Skeletal muscle tissue (tissue), 4 donors: ENCODE results near the gene CATSPERB. TPM values are rescaled to one million over a fixed set of nuclear protein-coding genes. Genes with fewer than 3 reads are reported as not detected.
"Not testable (repeated sequence)": the region's sequence is repeated elsewhere in the genome, so short reads cannot be mapped to it uniquely, and the experiment has no call there.

ENCODE experiments used
- H3K27ac ChIP-seq: one replicate; pipeline ENCODE4 v1.7.0; 2013; ENCODE audit warnings: mild to moderate bottlenecking, low read depth, low read length, inconsistent platforms
- H3K27me3 ChIP-seq, 3 donors: one replicate each; pipeline ENCODE4 v1.7.0; 2013; ENCODE audit warnings: low read length in 3 of 3; ENCODE audit not compliant: control insufficient read depth in 3 of 3, insufficient read depth in 3 of 3
- H3K36me3 ChIP-seq, 3 donors: one replicate each; pipeline ENCODE4 v1.7.0; 2013; ENCODE audit warnings: low read length in 3 of 3; ENCODE audit not compliant: control insufficient read depth in 3 of 3, insufficient read depth in 3 of 3
- H3K4me1 ChIP-seq, 3 donors: one replicate each; pipeline ENCODE4 v1.7.0; 2013; ENCODE audit warnings: low read length in 3 of 3, mild to moderate bottlenecking in 3 of 3; ENCODE audit not compliant: control insufficient read depth in 3 of 3, insufficient read depth in 3 of 3
- H3K4me3 ChIP-seq, 3 donors: one replicate each; pipeline ENCODE4 v1.7.0; 2013; ENCODE audit warnings: low read length in 3 of 3
- H3K9ac ChIP-seq, 3 donors: one replicate each; pipeline ENCODE4 v1.7.0; 2013; ENCODE audit warnings: low read length in 3 of 3, mild to moderate bottlenecking in 3 of 3, moderate library complexity in 2 of 3, low read depth in 1 of 3
- H3K9me3 ChIP-seq, 3 donors: one replicate each; pipeline ENCODE4 v1.7.0; 2013; ENCODE audit warnings: low read length in 3 of 3; ENCODE audit not compliant: control insufficient read depth in 3 of 3
- total RNA-seq: library from RNA; depleted of rRNA; stranded (reverse); fragments of >200 nt; gene quantifications from one replicate; pipeline ENCODE4 v1.2.3, GENCODE V29; 2014
- donor health status: Osteomylitis.

The CATSPERB gene
- total RNA-seq, 1 donor from 2014 or later: 2.1 TPM

DNA sequence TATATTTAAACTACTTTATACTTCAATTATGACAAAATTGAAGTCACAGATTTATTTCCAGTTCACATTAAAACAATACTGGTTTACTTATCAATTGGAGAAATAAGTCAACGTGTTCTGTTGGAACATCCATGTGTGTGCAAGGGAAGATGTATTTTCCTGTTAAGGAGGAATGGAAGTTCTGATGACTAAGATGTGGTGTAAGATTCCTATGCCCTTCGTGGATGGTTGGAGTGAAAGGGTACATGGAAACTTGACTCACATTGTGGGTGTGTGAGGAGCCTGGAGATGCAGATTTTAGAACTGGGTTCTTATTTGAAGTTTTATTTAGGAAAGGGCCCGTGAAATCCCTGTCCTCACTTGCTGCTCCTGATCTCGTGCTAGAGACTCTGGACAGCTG is 95.3 kb downstream of the CATSPERB start:
- H3K9ac ChIP-seq: no peak overlapping the region
- no peaks in the 10 kb centered on the region for H3K4me1 ChIP-seq
- H3K36me3 ChIP-seq: no peaks in the 10 kb centered on the region
- H3K9me3 ChIP-seq: no peaks in the 10 kb centered on the region
- H3K27me3 ChIP-seq: no peaks in the 10 kb centered on the region
- H3K4me3 ChIP-seq: no peak overlapping the region
- no peak overlapping the region for H3K27ac ChIP-seq

DNA sequence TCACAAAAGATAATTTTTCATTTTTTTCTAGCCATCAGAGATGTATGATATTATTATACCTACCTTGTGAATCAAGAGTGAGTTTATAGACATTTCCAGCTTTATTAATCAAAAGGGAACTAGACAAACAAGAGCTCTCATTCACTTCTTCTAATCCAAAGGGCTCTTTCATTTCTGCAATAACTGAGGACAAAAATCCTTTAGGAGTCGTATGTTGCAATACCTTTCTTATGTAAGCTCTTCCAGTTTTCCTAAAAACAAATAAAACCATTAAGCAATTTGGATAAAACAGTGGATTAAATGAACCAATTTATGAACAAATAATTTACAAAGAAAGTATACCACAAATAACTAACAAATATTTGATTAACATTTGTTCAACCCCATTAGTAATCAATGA is 107.1 kb downstream of the CATSPERB start:
- no peak overlapping the region for H3K4me3 ChIP-seq

DNA sequence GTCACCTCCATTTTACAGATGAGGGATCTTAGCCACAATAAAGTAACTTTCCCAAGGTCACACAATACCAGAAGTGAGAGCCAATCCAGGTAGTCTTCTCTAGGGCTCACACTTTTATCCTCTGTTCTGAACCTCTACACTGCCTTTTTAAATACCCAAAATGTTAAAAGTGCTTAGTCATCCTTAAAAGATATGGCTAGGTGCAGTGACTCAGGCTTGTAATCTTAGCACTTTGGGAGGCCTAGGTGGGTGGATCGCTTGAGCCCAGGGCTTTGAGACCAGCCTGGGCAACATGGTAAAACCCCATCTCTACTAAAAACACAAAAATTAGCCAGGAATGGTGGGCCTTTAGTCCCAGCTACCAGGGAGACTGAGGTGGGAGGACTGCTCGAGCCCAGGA is 117.7 kb downstream of the CATSPERB start:
- Histone ChIP-seq H3K9me3 (no peaks in the 10 kb centered on the region), H3K27ac (no peak overlapping the region), H3K9ac (no peak overlapping the region), H3K4me1 (no peaks in the 10 kb centered on the region), H3K27me3 (no peaks in the 10 kb centered on the region), H3K36me3 (no peaks in the 10 kb centered on the region), H3K4me3 (no peak overlapping the region)

More for the DNA sequence above, 107.1 kb downstream of the CATSPERB start:
- no peaks in the 10 kb centered on the region for H3K4me1 ChIP-seq
- H3K27me3 ChIP-seq: no peaks in the 10 kb centered on the region
- no peak overlapping the region for H3K9ac ChIP-seq
- no peaks in the 10 kb centered on the region for H3K9me3 ChIP-seq
- H3K36me3 ChIP-seq: no peaks in the 10 kb centered on the region
- H3K27ac ChIP-seq: no peak overlapping the region

DNA sequence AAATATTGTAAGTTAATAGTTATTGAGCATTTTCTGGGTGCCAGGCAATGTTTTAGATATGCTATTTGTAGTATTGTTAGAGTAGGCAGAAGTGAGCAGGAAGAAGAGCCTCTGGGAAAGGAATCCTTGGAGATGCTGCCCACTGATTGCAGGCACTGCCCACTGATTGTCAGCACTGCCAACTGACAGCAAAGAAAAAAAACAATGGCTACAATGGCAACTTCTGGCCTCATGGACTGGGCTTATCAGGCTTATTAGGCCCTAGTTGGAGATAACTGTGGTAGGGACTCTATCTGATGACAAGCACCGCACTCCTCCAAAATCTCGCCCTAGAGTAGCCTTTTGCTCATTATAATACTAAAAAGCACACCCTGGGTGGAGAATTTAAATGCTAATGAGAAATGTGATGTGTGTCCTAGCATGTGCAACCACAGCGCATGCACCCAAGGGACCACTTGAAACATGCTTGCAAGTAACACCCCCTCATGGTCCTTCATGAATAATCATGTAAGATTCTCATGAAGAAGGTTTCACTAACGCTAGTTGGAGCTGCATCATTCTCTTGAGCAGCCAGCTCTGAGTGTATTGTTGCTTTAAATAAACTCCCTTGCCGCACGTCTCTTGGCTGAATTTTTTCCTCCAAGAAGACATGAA is 118.3 kb downstream of the CATSPERB start:
- no peak overlapping the region for H3K9ac ChIP-seq
- no peaks in the 10 kb centered on the region for H3K9me3 ChIP-seq
- H3K4me3 ChIP-seq: no peak overlapping the region
- H3K36me3 ChIP-seq: no peaks in the 10 kb centered on the region
- H3K27me3 ChIP-seq: no peaks in the 10 kb centered on the region
- no peaks in the 10 kb centered on the region for H3K4me1 ChIP-seq
- H3K27ac ChIP-seq: no peak overlapping the region

DNA sequence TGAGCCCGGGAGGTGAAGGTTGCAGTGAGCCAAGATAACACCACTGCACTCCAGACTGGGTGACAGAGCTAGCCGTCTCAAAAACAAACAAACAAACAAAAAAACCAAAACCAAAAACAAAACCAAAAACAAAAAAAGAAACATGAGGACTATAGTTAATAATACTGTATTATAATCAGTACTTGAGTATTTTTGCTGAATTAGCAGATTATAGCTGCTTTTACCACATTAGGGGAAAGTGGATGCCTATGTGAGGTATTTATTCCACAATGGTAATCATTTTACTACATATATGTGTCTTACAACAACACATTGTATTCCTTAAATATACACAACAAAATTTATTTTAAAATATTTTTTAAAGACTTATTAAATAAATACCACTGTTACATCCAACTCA is 120.4 kb downstream of the CATSPERB start:
- Histone ChIP-seq H3K36me3 (no peaks in the 10 kb centered on the region), H3K4me3 (no peak overlapping the region), H3K27ac (no peak overlapping the region), H3K4me1 (no peaks in the 10 kb centered on the region), H3K9ac (no peak overlapping the region), H3K27me3 (no peaks in the 10 kb centered on the region), H3K9me3 (no peaks in the 10 kb centered on the region)

DNA sequence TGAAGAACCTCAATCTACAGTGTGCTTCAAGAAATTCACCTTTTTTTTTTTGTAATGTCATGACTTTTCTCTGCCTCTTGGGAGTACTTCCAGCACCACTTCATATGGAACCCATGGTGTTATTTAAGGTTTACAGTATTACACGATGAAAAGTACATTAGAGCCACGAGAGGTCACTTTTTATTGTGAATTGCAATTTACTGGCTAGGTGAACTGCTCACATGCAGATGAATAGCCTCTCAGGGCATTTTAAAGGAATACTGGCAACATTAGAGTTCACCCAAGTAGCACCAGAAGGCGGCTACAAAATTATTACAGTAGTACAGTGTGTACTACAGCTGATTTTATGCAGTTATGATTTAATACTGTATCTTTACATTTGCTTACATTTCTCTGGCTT is 122.7 kb downstream of the CATSPERB start:
- H3K36me3 ChIP-seq: no peaks in the 10 kb centered on the region
- no peak overlapping the region for H3K9ac ChIP-seq
- no peak overlapping the region for H3K27ac ChIP-seq
- no peaks in the 10 kb centered on the region for H3K27me3 ChIP-seq
- H3K4me1 ChIP-seq: no peaks in the 10 kb centered on the region
- H3K9me3 ChIP-seq: no peaks in the 10 kb centered on the region
- H3K4me3 ChIP-seq: no peak overlapping the region

DNA sequence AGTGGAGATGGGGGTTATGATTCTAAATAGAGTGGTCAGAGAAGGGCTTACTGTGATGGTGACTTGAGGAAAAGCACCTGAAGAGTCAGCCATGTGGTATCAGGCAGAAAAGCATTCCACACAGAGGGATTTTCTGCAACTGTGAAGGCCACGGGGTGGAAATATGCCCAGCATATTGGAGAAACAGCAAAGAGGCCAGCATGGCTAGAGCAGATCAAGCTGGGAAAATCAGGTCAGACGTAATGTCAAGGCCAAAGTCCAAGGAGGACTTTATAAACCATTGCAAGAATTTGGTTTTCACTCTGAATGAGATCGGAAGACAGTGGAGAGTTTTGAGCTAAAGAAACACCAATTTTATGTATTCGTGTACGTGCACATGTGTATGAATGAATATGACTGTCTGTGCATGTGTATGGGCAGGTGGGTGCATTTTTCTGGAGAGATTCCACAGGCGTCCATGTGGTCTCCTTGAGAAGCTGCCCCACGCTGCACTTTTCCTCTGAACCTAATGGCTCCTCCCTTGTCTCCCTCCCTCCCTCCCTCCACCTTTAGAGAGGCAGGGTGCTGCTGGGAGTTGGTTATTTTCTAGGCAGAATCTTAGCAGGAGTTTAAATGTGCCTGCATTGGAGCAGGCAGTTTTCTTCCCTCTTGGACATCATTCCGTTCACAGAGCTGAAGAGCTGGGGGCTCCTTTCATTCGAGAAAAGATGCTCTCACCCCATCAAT is 124.4 kb downstream of the CATSPERB start:
- Histone ChIP-seq H3K4me1 (no peaks in the 10 kb centered on the region), H3K27me3 (no peaks in the 10 kb centered on the region), H3K27ac (no peak overlapping the region), H3K9ac (no peak overlapping the region), H3K9me3 (no peaks in the 10 kb centered on the region), H3K4me3 (no peak overlapping the region), H3K36me3 (no peaks in the 10 kb centered on the region)

DNA sequence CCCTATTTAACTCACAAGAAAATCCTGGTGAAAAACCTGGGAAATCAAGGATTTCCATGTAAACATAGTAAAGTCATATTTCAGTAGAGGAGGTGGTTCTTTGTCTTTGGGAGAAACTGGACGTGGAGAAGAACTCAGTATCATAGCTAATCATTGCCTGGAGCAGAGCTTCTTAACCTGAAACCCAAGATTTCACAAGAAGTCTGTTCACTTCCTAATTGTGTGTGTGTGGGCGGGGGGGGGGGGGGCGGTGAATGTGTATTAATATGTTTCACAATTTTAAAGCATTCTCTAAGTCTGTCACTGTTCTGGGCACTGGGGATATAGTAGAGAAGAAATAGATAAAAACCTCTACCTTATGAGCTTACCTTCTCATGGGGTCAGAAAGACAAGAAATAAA is 125.0 kb downstream of the CATSPERB start:
- Histone ChIP-seq H3K9ac (no peak overlapping the region), H3K4me3 (no peak overlapping the region), H3K27me3 (no peaks in the 10 kb centered on the region), H3K9me3 (no peaks in the 10 kb centered on the region), H3K36me3 (no peaks in the 10 kb centered on the region), H3K27ac (no peak overlapping the region), H3K4me1 (no peaks in the 10 kb centered on the region)

DNA sequence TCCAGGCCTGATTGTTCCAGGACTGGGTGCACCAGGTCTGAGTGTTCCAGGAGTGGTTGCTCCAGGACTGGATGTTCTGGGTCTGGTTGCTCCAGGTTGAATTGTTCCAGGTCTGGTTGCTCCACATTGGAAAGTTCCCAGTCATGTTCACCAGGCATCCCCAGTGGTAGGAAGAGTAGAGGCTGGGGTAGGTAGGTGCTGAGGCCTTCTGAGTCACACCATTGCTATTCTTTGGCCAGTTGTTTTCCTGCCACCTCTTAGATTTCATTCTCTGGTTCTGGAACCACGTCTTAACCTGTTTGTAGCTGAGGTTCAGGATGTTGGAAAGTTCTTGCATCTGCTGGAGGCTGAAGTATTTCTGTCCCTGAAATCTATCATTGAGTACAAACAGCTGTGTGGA is 127.3 kb downstream of the CATSPERB start:
- H3K9me3 ChIP-seq, H3K36me3 ChIP-seq, H3K4me3 ChIP-seq, H3K27ac ChIP-seq, H3K9ac ChIP-seq, H3K27me3 ChIP-seq, H3K4me1 ChIP-seq: not testable (repeated sequence)

DNA sequence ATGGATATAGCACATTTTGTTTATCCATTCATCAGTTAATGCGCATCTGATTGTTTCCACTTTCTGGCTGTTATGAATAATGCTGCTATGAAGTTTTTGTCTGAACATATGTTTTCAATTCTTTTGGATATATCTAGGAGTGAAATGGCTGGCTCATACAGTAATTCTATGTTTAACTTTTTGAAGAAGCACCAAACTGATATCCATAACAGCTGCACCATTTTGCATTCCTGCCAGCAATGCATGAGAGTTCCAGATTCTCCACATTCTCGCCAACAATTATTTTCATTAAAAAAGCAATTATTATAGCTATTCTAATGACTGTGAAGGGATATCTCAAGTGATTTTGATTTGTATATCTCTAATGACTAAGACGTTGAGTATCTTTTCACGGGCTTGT is 131.9 kb downstream of the CATSPERB start:
- H3K27ac ChIP-seq: no peak overlapping the region
- H3K9me3 ChIP-seq: no peaks in the 10 kb centered on the region
- no peaks in the 10 kb centered on the region for H3K36me3 ChIP-seq
- no peak overlapping the region for H3K4me3 ChIP-seq
- H3K4me1 ChIP-seq: no peaks in the 10 kb centered on the region
- no peaks in the 10 kb centered on the region for H3K27me3 ChIP-seq
- no peak overlapping the region for H3K9ac ChIP-seq
